DOHH2 (cell line): ENCODE measurements around the gene CAPZA2.

Experiments
- H3F3A ChIP-seq: fragments of 200-600 bp; sonication (generic), shearing (Covaris generic); 2 replicates; pipeline ENCODE4 v1.6.0; 2016; ENCODE audit warnings: antibody characterized with exemption, mild to moderate bottlenecking; ENCODE audit not compliant: control insufficient read depth, insufficient read depth
- H3K27ac ChIP-seq: fragments of 200-600 bp; sonication (generic); 2 replicates; pipeline ENCODE4 v1.5.1; 2014; ENCODE audit warnings: low read depth, mild to moderate bottlenecking, low read length, moderate library complexity
- H3K27me3 ChIP-seq: fragments of 200-600 bp; sonication (generic); 2 replicates; pipeline ENCODE4 v1.6.1; 2014; ENCODE audit warnings: mild to moderate bottlenecking, low read length, mixed read lengths; ENCODE audit not compliant: control insufficient read depth
- H3K36me3 ChIP-seq: fragments of 200-600 bp; sonication (generic); 2 replicates; pipeline ENCODE4 v1.6.1; 2014; ENCODE audit warnings: mild to moderate bottlenecking, low read length, moderate library complexity, mixed read lengths; ENCODE audit not compliant: control insufficient read depth
- H3K4me1 ChIP-seq: fragments of 200-600 bp; sonication (generic); 2 replicates; pipeline ENCODE4 v1.6.1; 2014; ENCODE audit warnings: mild to moderate bottlenecking, low read length, mixed read lengths; ENCODE audit not compliant: control insufficient read depth
- H3K4me2 ChIP-seq: fragments of 200-600 bp; sonication (generic); 2 replicates; pipeline ENCODE4 v1.6.0; 2014; ENCODE audit warnings: mild to moderate bottlenecking, low read length, moderate library complexity
- H3K4me3 ChIP-seq: fragments of 200-600 bp; sonication (generic); 2 replicates; pipeline ENCODE4 v1.5.1; 2014; ENCODE audit warnings: mild to moderate bottlenecking, low read length, mixed read lengths
- H3K79me2 ChIP-seq: fragments of 200-600 bp; sonication (generic); 2 replicates; pipeline ENCODE4 v1.6.1; 2014; ENCODE audit warnings: mild to moderate bottlenecking, low read length, mixed read lengths; ENCODE audit not compliant: control insufficient read depth
- H3K9me2 ChIP-seq: fragments of 200-600 bp; sonication (generic); replicated peaks from 2 replicates; pipeline ENCODE4 v1.6.1; 2014; ENCODE audit warnings: mild to moderate bottlenecking, low read length, mixed read lengths; ENCODE audit not compliant: control insufficient read depth
- H3K9me3 ChIP-seq: fragments of 200-600 bp; sonication (generic); 2 replicates; pipeline ENCODE4 v1.6.1; 2014; ENCODE audit warnings: antibody characterized with exemption, low read length, mixed read lengths; ENCODE audit not compliant: control insufficient read depth, insufficient read depth
- H4K20me1 ChIP-seq: fragments of 200-600 bp; sonication (generic); 2 replicates; pipeline ENCODE4 v1.6.0; 2014; ENCODE audit warnings: low read depth, mild to moderate bottlenecking, antibody characterized with exemption, low read length, moderate library complexity; ENCODE audit not compliant: control insufficient read depth, insufficient read depth
- CTCF ChIP-seq: fragments of 200-600 bp; sonication (generic); IDR thresholded peaks from one replicate; pipeline ENCODE4 v1.5.1; 2014; ENCODE audit warnings: antibody characterized with exemption, mild to moderate bottlenecking, low read depth, low read length; ENCODE audit not compliant: poor library complexity, severe bottlenecking
- EZH2phosphoT487 ChIP-seq: fragments of 200-600 bp; sonication (generic); IDR thresholded peaks from 2 replicates; pipeline ENCODE4 v1.6.1; 2017; ENCODE audit warnings: borderline replicate concordance, mild to moderate bottlenecking, antibody characterized with exemption, low read length, moderate library complexity, mixed read lengths

CAPZA2 gene

GRCh38 chr7:116953906-116954838 lies 91.8 kb downstream of the CAPZA2 start:
- no peaks in the 10 kb centered on the region for H4K20me1 ChIP-seq
- peak overlapping the region; percentile 92 for H3K4me2 ChIP-seq
- peaks cover 38% of the 10 kb centered on the region for H3K4me1 ChIP-seq
- H3K36me3 ChIP-seq: no peaks in the 10 kb centered on the region
- H3K27ac ChIP-seq: 0 out of 2 replicates have a peak overlapping the region, but pooled peaks have one; percentile 5
- H3F3A ChIP-seq: peaks cover 11% of the 10 kb centered on the region
- peaks cover 21% of the 10 kb centered on the region for H3K79me2 ChIP-seq
- no peaks in the 10 kb centered on the region for H3K27me3 ChIP-seq
- H3K9me2 ChIP-seq: no peaks in the 10 kb centered on the region
- H3K9me3 ChIP-seq: no peaks in the 10 kb centered on the region
- peak overlapping the region; percentile 89 for H3K4me3 ChIP-seq
- TF ChIP-seq CTCF (no peak), EZH2phosphoT487 (no peak)

GRCh38 chr7:116955340-116955739 lies 93.0 kb downstream of the CAPZA2 start:
- TF ChIP-seq CTCF (no peak), EZH2phosphoT487 (no peak)
- Histone ChIP-seq H3K4me2 (peak overlapping the region; percentile 92), H3K9me3 (no peaks in the 10 kb centered on the region), H3K4me1 (peaks cover 38% of the 10 kb centered on the region), H3K27ac (no peak overlapping the region), H4K20me1 (no peaks in the 10 kb centered on the region), H3K27me3 (no peaks in the 10 kb centered on the region), H3K9me2 (no peaks in the 10 kb centered on the region), H3F3A (peaks cover 11% of the 10 kb centered on the region), H3K4me3 (peak overlapping the region; percentile 89), H3K79me2 (peaks cover 29% of the 10 kb centered on the region), H3K36me3 (no peaks in the 10 kb centered on the region)

GRCh38 chr7:116955801-116956476 lies 93.6 kb downstream of the CAPZA2 start:
- Histone ChIP-seq H3K9me2 (no peaks in the 10 kb centered on the region), H3K27me3 (no peaks in the 10 kb centered on the region), H3K4me1 (peaks cover 38% of the 10 kb centered on the region), H3F3A (peaks cover 11% of the 10 kb centered on the region), H3K27ac (no peak overlapping the region), H3K9me3 (no peaks in the 10 kb centered on the region), H3K4me3 (no peak overlapping the region), H3K36me3 (no peaks in the 10 kb centered on the region), H3K4me2 (peak overlapping the region; percentile 92), H4K20me1 (no peaks in the 10 kb centered on the region), H3K79me2 (peaks cover 34% of the 10 kb centered on the region)
- TF ChIP-seq EZH2phosphoT487 (no peak), CTCF (no peak)
